Measurements from ENCODE around the gene CTNNBL1.

Gene CTNNBL1

GRCh38 chr20:37881601-37882343 lies 187.9 kb downstream of the CTNNBL1 start:
- DNase-seq = no peak

DNA sequence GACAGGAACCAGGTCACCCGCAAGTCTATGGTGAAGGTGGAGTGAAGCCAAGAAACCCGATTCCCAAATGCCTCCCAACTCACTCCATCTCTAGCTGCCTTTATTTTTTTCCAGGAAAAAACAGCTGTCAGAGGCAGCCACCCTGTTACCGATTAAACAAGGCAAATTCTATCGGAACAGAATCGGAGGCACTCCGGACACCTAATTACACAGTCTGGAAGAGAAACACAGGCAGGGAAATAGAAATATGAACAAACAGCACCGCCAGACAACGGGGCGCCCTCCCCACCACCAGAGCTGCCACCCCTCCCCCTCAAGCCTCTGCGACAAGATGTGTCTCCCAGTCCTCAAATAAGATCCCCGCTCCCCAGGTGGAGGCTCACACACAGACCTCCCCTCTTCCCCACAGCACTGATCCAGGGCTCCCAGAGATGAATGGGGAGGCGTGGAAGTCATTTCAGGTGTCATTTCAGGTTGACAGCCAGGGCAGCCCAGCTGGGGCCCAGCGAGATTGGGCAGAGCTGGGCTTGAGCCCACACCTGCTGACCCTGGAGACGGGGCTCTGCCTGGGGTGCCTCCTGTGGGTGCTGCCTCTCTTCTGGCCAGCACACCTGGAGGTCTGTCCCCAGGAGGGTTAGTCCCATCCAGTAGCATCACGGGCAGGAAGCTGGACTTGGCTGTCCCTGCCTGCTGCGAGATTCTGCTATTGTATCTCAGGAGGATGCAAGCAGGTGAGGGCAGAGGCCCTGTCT lies 189.3 kb downstream of the CTNNBL1 start:
- no peak for DNase-seq

DNA sequence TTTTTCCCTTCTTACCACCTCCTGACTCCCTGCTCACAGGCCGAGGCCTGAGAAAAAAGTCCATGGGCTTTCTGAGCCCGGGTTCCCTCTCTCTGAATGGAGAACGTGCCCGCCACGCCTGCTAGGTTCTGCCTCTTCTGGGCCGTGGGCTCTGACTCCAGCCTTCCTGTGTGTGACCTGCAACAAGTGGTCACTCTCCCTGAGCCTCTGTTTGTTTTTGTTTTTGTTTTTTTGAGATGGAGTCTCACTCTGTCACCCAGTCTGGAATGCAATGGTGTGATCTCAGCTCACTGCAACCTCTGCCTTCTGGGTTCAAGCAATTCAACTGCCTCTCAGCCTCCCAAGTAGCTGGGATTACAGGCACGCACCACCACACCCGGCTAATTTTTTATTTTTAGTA lies 191.2 kb downstream of the CTNNBL1 start:
- DNase-seq = no peak

DNA sequence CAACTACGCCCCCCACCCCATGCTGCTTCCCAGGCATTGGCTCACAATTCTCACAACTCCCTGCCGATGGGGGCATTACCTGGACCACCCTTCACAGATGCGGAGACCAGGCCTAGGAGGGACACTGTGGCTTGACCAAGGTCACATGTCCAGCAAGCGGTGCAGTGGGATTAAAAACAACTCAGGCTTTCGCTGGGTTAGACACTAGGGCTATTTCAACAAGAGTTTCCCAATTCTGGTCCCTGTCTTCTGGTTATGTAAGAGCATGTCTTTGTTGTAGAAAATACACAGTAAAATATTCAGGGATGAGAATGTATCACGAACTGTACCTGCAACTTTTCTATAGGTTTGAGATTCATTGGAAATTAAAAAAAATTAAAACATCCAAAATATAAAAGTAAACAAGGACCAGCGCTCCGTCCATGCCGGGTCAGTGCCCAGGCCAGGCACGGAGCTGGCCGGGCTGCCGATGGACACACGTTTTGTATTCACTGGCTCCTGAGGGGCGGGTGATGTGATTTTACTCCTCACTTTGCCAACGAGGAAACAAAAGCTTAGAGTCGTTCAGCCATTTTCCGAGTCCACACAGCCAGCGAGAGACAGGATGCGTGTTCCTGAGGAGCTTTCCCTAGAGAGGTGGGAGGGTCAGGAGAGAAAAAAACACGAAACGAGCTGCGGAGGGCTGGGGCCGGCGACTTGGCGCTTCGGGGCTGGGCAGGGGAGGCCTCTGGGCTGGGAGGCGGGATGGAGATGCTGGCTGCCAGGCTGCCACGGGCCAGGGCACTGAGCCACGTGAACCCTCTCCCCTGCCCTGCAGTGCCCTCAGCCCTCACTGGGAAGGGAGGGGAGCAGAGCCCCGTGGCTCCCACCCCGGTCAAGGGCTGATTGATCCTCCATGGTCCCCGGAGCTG lies 192.0 kb downstream of the CTNNBL1 start:
- no peak for DNase-seq

GRCh38 chr20:37886851-37887297 lies 193.0 kb downstream of the CTNNBL1 start:
- no peak for DNase-seq

DNA sequence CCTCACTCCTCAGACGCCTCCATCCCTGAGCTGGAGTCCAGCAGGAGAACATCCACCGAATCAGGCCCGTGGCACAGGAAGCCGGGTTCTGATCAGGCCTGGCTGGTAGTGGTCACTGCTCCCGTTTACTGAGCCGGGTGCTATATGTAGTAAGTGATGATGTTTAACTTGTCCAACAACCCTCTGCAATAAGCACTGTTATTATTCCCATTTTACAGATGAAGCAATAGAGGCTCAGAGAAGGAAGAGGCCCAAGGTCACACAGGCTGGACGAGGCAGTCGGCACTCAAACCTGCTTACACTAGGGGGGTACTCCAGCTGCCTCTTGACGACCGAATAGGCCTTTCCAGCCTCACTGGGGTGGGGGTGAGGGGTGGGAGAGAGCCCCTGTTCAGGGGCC lies 194.8 kb downstream of the CTNNBL1 start:
- DNase-seq = no peak

GRCh38 chr20:37890108-37890507 lies 196.3 kb downstream of the CTNNBL1 start:
- DNase-seq = no peak

GRCh38 chr20:37890643-37891042 lies 196.8 kb downstream of the CTNNBL1 start:
- no peak for DNase-seq

GRCh38 chr20:37892001-37892400 lies 198.2 kb downstream of the CTNNBL1 start:
- DNase-seq = no peak

GRCh38 chr20:37893566-37894241 lies 199.9 kb downstream of the CTNNBL1 start:
- DNase-seq = no peak

GRCh38 chr20:37894454-37894853 lies 200.6 kb downstream of the CTNNBL1 start:
- DNase-seq = no peak

GRCh38 chr20:37895166-37895565 lies 201.3 kb downstream of the CTNNBL1 start:
- no peak for DNase-seq

- DNase-seq = no peak
Observed at GRCh38 chr20:37896932-37897548, 203.2 kb downstream of the CTNNBL1 start.

- DNase-seq = no peak
Observed at GRCh38 chr20:37898233-37899104, 204.6 kb downstream of the CTNNBL1 start.

DNA sequence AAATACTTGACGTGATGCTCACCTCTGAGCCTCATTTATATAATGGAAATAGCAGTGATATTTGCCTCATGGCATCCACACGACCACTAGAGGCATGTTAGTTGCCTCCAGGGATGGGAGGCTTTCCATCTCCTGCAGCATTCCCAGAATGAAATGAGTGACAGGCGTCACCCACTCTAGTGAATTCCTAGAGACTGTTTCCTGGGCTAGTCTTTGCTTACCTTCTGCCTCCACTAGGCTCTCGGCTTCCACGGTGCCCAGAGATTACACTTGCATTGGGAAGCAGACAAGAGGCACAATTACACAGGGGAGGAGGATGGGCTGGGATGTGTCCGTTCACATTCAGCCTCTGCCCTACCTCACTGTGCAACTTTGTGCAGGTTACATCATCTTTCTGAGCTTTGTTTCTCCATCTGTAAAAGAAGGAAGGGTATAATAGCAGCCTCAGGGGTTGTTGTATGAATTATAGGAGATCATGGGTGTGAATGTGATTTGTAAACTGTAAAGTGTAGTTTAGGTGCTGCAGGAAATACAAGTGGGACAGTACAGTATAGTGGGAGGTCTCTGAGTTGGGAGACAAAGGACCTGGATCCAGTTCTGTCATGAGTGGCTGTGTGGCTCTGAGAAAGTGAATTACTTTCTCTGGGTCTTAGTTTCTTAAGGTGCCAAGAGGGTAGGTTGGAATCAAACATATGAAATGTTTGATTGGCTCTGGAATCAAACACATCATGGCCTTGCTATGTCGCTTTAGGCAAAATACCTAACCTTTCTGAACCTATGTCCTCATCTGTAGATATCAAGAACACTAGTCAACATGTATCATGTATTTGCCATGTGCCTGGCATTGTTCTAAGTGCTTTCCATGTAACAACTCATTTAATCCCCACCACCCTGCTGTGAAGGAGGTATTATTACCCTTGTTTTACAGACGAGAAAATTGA lies 205.5 kb downstream of the CTNNBL1 start:
- DNase-seq = no peak

DNA sequence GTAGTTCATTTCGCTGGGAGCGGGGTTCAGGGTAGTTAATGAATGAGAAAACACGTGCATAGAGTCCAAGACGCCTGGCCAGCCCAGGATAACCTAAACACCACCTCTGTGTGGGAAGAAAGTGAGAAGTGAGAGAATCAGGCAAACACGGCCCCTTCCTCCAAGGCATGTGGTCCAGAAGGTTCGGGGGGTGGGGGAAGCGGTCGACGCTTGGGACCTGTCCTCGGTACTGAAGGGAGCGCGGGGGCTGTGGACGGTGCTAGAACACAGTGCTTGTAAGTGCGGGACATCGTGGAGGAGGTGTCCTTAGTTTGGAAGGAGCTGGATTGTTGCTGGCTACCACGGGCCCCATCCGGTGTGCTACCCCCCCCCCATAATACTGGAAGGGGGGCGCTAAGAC lies 207.4 kb downstream of the CTNNBL1 start:
- no peak for DNase-seq

GRCh38 chr20:37901654-37902503 lies 208.0 kb downstream of the CTNNBL1 start:
- DNase-seq = peak; percentile 71

DNA sequence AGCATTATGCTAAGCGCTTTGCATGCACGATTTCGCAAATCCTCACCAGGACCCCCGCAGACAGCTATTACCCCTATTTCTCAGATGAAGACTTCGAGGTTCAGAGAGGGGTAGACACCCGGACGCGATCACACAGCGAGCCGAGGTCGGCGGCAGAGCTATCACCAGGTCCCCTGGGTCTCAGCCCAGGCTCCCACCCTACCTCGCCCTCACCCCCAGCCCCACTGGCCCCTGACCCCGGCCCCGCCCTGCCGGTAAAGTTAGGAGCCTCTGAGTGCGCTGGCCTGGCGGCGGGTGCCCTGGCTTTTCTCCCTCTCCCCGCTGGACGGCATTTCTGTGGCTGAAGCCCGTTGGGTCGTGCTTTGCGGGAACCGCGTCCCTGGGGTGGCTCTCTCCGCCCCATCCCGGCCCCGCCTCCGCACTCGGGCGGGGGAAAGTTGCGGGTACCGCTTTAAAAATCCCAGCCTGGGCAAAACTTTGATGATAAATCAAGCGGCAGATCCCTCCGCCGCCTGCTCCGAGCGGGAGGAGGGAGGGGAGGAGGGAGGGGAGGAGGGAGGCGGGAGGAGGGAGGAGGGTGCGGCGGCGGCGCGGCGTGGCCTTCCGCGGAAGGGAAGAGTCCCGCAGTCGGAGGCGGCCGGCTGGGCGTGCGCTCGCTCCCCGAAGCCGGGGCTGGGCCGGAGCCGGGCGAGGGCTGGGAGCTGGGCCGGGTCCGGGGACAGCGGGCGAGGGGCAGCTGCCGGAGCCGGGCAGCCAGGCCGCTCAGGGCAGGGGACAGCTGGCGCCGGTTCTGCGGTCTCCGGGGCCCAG lies 208.9 kb downstream of the CTNNBL1 start, which contains the start of gene VSTM2L:
VSTM2L (plus strand) TSS at position 624 of the 810 bp plus-strand sequence. CDS start 224 bp downstream, outside the sequence.
- DNase-seq = peak; percentile 31

Data from NCI-H2227 treated with DMSO at 0.1 percent for 48 hours (cell line).